ENCODE data around the gene RFXAP. TPM values are rescaled to one million over a fixed set of nuclear protein-coding genes. Genes with fewer than 3 reads are reported as not detected.
"Not testable (repeated sequence)": the region's sequence is repeated elsewhere in the genome, so short reads cannot be mapped to it uniquely, and the experiment has no call there.

RFXAP gene, protein sequence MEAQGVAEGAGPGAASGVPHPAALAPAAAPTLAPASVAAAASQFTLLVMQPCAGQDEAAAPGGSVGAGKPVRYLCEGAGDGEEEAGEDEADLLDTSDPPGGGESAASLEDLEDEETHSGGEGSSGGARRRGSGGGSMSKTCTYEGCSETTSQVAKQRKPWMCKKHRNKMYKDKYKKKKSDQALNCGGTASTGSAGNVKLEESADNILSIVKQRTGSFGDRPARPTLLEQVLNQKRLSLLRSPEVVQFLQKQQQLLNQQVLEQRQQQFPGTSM
- total RNA-seq, result 19.0 and 19.8 TPM in 2 replicates

DNA sequence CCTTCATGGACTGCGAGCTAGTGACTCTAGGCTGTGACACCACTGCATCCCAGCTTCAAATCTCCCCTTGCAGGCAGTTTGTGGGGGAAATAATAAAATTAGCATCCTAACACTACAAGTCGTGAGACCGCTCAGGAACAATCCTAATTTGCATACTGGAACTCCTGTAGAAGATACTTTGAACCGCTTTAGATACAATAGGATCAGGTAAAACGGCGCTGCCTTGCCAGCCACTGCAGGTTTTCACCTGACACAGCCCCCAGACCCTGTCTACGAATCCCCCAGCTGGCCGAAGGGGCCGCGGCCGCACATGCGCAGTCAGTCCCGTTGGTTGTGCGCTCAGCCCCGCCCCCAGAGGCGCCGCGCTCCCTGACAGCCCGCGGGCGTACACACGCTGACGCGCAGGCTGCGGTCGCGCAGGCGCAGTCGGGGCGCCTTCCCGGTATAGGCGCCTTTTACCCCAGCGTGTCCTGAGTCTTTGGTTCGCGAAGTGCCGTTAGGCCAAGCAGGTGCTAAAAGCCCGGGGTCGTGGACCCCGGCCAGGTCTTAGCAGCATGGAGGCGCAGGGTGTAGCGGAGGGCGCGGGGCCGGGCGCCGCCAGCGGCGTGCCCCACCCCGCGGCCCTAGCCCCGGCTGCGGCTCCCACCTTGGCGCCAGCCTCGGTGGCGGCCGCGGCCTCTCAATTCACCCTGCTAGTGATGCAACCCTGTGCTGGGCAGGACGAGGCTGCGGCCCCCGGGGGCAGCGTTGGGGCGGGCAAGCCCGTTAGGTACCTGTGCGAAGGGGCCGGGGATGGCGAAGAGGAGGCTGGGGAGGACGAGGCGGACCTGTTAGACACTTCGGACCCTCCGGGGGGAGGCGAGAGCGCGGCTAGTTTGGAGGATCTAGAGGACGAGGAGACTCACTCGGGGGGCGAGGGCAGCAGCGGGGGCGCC lies at the start of gene RFXAP:
Gene RFXAP, plus strand, starts transcription at position 419 of the 935 bp plus-strand sequence. Its CDS starts 136 bp downstream, at position 555.
- Mint-ChIP-seq H3K9me3 (no peaks in the 10 kb centered on the region), H3K27me3 (ENCODE audit: insufficient read depth) (peaks cover 8% of the 10 kb centered on the region), H3K4me3 (peak within 1 kb of the TSS; percentile 96), H3K27ac (peak within 1 kb of the TSS; percentile 92), H3K4me1 (ENCODE audit: low read depth) (peaks cover 60% of the 10 kb centered on the region), H3K36me3 (ENCODE audit: low read depth) (peaks cover 8% of the 10 kb centered on the region)
- intact Hi-C loops (cut with micrococcal nuclease), result loop anchor here (1.0 to 2.0 kb wide), 5 partner anchors 180 to 1530 kb away; partner anchors contain the start of genes ALG5, SPART, SUPT20H and UFM1
- DNase-seq (ENCODE audit: low spot score), result peak; percentile 89

DNA sequence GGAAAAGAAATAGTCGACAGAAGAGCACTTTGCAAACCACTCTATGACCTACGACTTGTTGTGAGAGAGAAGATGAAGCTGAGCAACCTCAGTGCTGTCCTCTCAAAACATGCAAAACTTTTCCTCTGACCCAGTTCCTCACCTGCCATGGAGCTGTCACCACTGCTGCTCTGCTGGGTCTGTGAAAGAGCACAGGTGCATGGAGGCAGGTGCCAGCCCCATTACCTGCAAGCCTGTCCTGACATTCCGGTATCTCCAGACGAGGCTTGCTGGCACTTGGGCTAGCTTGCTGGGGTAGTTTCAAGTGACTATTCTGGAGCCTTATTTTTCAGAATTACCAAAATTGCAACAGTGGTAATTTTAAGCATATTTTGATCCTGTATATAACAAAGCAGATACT lies 49.5 kb upstream of the RFXAP start:
- peaks cover 3% of the 10 kb centered on the region for H3K27me3 Mint-ChIP-seq (ENCODE audit: insufficient read depth)
- intact Hi-C loops (cut with micrococcal nuclease), result no loop called here

DNA sequence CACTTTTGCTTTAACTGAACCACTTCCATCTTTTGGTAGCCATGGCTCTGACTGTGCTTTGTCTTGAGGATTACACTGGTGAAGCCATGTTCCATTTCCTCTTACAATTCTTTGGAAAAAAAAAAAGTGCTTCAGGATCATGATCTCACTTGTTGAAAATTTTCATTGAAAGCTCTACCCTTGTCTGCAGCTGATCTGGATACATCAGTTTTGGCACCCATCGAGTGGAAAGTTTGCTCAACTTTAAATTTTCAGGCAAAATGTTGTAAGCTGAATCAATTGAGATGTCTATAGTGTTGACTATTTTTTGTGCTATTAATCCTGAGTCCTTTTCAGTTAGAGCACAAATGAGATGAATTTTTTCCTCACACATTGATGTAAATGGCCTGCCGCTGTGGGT lies 48.3 kb upstream of the RFXAP start:
- intact Hi-C loops (cut with micrococcal nuclease), result no loop called here
- Mint-ChIP-seq H3K4me1 (ENCODE audit: low read depth) (no peaks in the 10 kb centered on the region), H3K27ac (no peak overlapping the region), H3K9me3 (peaks cover 7% of the 10 kb centered on the region), H3K27me3 (ENCODE audit: insufficient read depth) (peaks cover 2% of the 10 kb centered on the region), H3K36me3 (ENCODE audit: low read depth) (no peaks in the 10 kb centered on the region), H3K4me3 (no peak overlapping the region)
- DNase-seq (ENCODE audit: low spot score), result no peak

More for the DNA sequence above, 49.5 kb upstream of the RFXAP start:
- H3K4me1 Mint-ChIP-seq (ENCODE audit: low read depth), result no peaks in the 10 kb centered on the region
- H3K36me3 Mint-ChIP-seq (ENCODE audit: low read depth), result no peaks in the 10 kb centered on the region
- peaks cover 7% of the 10 kb centered on the region for H3K9me3 Mint-ChIP-seq
- H3K4me3 Mint-ChIP-seq, result no peak overlapping the region
- no peak for DNase-seq (ENCODE audit: low spot score)
- no peak overlapping the region for H3K27ac Mint-ChIP-seq

DNA sequence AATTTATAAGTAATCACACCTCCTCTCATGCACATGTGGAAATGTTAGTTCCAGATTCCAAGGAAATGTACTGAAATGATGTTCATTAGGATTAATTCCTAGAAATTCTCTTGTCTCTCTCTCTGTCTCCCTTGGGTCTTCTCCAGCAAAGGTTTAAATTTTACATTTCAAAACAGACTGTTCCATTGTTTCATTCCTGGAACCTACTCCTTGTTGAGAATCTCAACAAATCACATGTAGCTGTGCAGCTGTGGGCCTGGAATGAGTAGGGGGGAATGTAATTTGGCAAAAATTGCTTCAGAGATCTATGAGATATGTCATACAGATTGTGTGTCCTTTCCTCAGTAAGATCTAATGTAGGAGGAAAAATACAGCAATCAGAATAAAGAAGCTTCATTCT lies 46.2 kb upstream of the RFXAP start:
- H3K4me1 Mint-ChIP-seq (ENCODE audit: low read depth), result no peaks in the 10 kb centered on the region
- no peak overlapping the region for H3K4me3 Mint-ChIP-seq
- peaks cover 2% of the 10 kb centered on the region for H3K27me3 Mint-ChIP-seq (ENCODE audit: insufficient read depth)
- H3K9me3 Mint-ChIP-seq, result no peaks in the 10 kb centered on the region
- H3K36me3 Mint-ChIP-seq (ENCODE audit: low read depth), result no peaks in the 10 kb centered on the region
- H3K27ac Mint-ChIP-seq, result no peak overlapping the region
- intact Hi-C loops (cut with micrococcal nuclease), result no loop called here
- DNase-seq (ENCODE audit: low spot score), result no peak

DNA sequence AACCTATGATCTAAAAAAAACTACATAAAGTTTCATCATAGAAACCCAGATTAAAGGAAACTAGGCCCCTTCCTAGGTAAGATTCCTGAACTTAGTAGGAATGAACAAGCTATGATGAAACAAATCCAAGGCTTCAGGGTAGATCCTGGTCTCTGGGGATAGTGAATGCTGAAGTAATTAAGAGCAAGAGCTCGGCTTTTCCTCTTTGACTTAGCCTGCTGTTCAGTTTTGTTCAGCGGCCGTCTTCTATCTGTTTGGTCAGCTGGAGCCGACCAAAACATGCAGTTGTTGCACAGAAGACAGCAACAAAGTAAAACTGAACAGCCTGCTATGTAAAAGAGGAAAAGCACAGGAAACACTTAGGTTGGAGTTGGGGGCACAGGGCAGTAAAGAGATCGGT lies 44.1 kb upstream of the RFXAP start:
- Mint-ChIP-seq H3K27me3 (ENCODE audit: insufficient read depth) (peaks cover 3% of the 10 kb centered on the region), H3K36me3 (ENCODE audit: low read depth) (no peaks in the 10 kb centered on the region), H3K4me3 (no peak overlapping the region), H3K4me1 (ENCODE audit: low read depth) (no peaks in the 10 kb centered on the region), H3K27ac (no peak overlapping the region), H3K9me3 (no peaks in the 10 kb centered on the region)
- no peak for DNase-seq (ENCODE audit: low spot score)
- intact Hi-C loops (cut with micrococcal nuclease), result no loop called here

DNA sequence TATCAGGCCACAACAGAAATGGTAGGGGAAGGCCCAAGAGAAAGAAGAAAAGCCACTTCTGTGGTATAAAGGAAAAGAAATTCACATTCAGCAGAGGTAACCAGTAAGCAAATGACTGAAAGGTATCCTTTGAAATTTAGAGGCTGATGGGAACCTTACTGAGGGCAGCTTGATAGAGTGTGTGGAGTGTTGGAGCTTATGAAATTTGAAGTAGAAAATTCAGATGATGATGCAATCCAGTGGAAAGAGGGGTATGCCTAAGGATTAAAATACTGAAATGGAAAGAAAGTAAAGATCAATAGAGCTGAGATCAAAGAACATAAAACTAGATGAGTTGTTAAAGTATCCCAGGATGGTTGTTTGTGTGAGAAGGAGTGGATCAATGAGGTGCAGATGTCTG lies 42.8 kb upstream of the RFXAP start:
- Mint-ChIP-seq H3K4me1 (ENCODE audit: low read depth) (no peaks in the 10 kb centered on the region), H3K9me3 (no peaks in the 10 kb centered on the region), H3K4me3 (no peak overlapping the region), H3K27ac (no peak overlapping the region), H3K36me3 (ENCODE audit: low read depth) (no peaks in the 10 kb centered on the region), H3K27me3 (ENCODE audit: insufficient read depth) (peaks cover 3% of the 10 kb centered on the region)
- no peak for DNase-seq (ENCODE audit: low spot score)
- intact Hi-C loops (cut with micrococcal nuclease), result no loop called here

DNA sequence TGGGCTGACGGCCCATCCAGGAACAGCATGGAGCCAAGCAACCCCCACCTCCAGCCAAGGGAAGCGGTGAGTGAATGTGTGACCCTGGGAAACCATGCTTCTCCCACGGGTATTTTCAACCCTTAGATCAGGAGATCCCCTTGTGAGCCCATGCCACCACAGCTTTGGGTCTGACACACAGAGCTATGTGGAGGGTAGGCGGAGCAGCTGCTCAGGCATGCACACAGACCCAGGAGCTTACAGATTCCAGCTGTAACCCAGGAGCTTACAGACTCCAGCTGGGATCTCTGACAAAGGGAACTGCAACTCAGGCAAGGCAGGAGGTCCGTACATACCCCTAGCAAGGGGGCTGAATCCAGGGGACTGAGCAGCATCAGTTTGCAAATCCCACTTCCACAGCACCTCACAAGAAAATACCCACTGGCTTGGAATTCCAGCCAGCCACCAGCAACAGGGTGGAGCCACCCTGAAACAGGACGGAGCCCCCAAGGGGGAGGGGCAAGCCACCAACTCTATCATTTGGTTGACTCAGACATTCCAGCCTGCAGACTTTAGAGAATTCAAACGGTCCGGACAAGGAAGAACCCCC lies 40.8 kb upstream of the RFXAP start:
- Mint-ChIP-seq H3K27me3 (ENCODE audit: insufficient read depth) (peaks cover 3% of the 10 kb centered on the region), H3K4me3 (no peak overlapping the region), H3K4me1 (ENCODE audit: low read depth) (no peaks in the 10 kb centered on the region), H3K9me3 (no peaks in the 10 kb centered on the region), H3K36me3 (ENCODE audit: low read depth) (no peaks in the 10 kb centered on the region), H3K27ac (no peak overlapping the region)
- intact Hi-C loops (cut with micrococcal nuclease), result no loop called here
- DNase-seq (ENCODE audit: low spot score), result no peak

DNA sequence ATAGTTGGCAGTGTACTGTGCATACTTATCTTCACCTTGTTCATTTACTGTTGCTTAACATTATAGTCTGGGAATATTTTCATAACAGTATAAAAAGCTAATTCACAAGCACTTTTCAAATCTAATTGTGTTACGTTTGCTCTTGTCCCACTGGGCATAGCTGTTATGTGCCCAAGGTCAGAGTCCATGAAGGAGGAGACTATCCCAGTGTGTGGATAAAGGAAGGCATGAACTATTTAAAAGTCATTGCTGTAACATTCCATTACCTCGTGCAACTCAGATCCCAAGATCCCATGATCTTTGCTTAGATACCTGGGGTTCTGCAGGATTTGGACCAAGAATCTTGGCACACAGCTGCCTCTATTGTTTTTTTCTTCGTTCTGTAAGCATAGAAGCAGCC lies 35.1 kb upstream of the RFXAP start:
- no peak overlapping the region for H3K27ac Mint-ChIP-seq
- intact Hi-C loops (cut with micrococcal nuclease), result no loop called here
- no peaks in the 10 kb centered on the region for H3K4me1 Mint-ChIP-seq (ENCODE audit: low read depth)
- no peak overlapping the region for H3K4me3 Mint-ChIP-seq
- no peaks in the 10 kb centered on the region for H3K9me3 Mint-ChIP-seq
- H3K36me3 Mint-ChIP-seq (ENCODE audit: low read depth), result no peaks in the 10 kb centered on the region
- DNase-seq (ENCODE audit: low spot score), result no peak
- H3K27me3 Mint-ChIP-seq (ENCODE audit: insufficient read depth), result peaks cover 10% of the 10 kb centered on the region

DNA sequence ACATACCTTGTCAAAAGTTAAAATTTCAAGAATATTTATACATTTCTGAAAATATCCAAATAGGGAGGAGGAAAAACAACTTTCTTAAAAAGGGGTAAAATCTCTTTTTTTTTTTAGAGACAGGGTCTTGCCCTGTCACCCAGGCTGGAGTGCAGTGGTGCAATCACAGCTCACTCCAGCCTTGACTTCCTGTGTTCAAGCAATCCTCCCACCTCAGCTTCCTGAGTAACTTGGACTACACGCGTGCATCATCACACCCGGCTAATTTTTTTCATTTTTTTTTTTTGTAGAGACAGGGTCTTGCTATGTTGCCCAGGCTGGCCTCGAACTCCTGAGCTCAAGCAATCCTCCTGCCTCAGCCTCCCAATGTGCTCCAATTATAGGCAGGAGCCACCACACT lies 32.8 kb upstream of the RFXAP start:
- H3K4me1 Mint-ChIP-seq (ENCODE audit: low read depth); H3K36me3 Mint-ChIP-seq (ENCODE audit: low read depth); H3K27me3 Mint-ChIP-seq (ENCODE audit: insufficient read depth); H3K9me3 Mint-ChIP-seq; H3K4me3 Mint-ChIP-seq; DNase-seq (ENCODE audit: low spot score); H3K27ac Mint-ChIP-seq; intact Hi-C loops (cut with micrococcal nuclease): not testable (repeated sequence)

DNA sequence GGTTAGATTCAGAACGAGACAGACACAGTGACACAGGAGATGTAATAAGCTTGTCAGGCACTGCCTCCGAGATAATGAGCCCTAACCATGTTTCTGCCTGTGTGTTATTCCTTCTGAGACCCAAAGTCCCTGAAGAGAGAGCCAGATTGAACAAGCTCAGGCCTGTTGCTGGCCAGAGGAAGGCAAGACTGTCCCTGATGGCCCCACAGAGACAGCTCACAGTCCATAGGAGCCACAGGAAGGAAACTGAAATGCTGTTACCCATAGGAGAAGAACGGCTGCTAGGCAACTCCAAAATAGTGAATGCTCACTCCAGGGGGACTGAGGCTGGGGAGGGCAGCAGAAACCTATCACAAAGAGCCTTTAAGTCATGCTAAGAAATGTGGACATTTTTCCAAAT lies 31.8 kb upstream of the RFXAP start:
- H3K27me3 Mint-ChIP-seq (ENCODE audit: insufficient read depth), result peaks cover 9% of the 10 kb centered on the region
- no peak for DNase-seq (ENCODE audit: low spot score)
- H3K27ac Mint-ChIP-seq, result no peak overlapping the region
- H3K4me1 Mint-ChIP-seq (ENCODE audit: low read depth), result no peaks in the 10 kb centered on the region
- no peaks in the 10 kb centered on the region for H3K9me3 Mint-ChIP-seq
- no peaks in the 10 kb centered on the region for H3K36me3 Mint-ChIP-seq (ENCODE audit: low read depth)
- no peak overlapping the region for H3K4me3 Mint-ChIP-seq
- intact Hi-C loops (cut with micrococcal nuclease), result no loop called here

DNA sequence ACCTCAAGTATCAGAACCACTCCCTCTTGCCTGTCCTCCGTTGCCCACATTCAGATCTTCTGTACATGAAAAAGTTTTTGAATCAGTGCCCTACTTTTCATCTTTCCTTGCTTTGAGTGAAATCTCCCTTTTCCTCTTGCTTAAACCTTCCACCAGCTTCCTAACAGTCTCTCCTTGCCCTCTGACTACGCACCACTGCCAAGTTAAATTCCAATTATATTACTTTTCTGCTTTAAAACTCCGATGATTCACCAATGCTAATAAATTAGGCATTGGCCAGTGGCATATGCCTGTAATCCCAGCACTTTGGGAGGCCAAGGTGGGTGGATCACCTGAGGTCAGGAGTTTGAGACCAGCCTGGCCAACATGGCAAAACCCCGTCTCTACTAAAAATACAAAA lies 30.7 kb upstream of the RFXAP start:
- DNase-seq (ENCODE audit: low spot score), result no peak
- Mint-ChIP-seq H3K9me3 (no peaks in the 10 kb centered on the region), H3K4me3 (no peak overlapping the region), H3K27ac (no peak overlapping the region), H3K27me3 (ENCODE audit: insufficient read depth) (peaks cover 10% of the 10 kb centered on the region), H3K4me1 (ENCODE audit: low read depth) (no peaks in the 10 kb centered on the region), H3K36me3 (ENCODE audit: low read depth) (no peaks in the 10 kb centered on the region)
- intact Hi-C loops (cut with micrococcal nuclease), result no loop called here

DNA sequence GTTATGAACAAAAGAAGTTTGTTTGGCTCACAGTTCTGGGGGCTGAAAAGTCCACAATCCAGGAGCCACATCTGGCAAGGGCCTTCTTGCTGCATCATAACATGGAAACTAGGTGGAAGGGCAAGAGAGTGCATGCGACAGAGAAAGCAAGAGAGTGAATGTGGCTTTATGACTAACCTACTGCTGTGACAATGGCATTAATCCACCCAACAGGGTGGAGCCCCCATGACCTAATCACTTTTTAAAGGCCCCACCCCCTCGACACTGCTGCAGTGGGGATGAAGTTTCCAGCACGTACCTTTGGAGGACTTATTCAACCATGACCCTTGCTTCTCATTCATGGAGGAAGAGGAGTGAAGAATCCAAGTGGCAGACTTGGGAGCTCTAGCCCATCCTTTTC lies 30.0 kb upstream of the RFXAP start:
- no peaks in the 10 kb centered on the region for H3K9me3 Mint-ChIP-seq
- DNase-seq (ENCODE audit: low spot score), result no peak
- peaks cover 10% of the 10 kb centered on the region for H3K27me3 Mint-ChIP-seq (ENCODE audit: insufficient read depth)
- H3K27ac Mint-ChIP-seq, result no peak overlapping the region
- H3K36me3 Mint-ChIP-seq (ENCODE audit: low read depth), result no peaks in the 10 kb centered on the region
- intact Hi-C loops (cut with micrococcal nuclease), result no loop called here
- no peaks in the 10 kb centered on the region for H3K4me1 Mint-ChIP-seq (ENCODE audit: low read depth)
- H3K4me3 Mint-ChIP-seq, result no peak overlapping the region

DNA sequence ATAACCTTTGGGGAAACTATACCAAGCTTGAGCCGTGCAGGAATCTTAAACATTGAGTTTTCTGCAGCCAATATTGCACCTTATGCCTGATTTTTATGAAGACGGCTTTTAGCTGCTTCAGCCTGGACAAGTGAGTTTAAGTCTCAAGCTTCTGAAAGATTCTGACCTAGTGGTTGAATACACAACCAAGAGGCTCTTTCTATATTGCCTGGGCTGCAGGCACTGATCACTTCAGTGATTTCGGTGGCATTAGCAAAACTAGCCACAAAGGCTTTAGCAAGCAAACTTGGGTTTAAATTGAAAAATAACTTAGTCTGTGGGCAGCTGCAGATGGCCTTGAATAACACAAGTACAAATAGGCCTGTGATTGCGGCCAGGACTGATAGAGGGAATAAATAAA lies 29.3 kb upstream of the RFXAP start:
- H3K36me3 Mint-ChIP-seq (ENCODE audit: low read depth), result no peaks in the 10 kb centered on the region
- no peak for DNase-seq (ENCODE audit: low spot score)
- no peak overlapping the region for H3K4me3 Mint-ChIP-seq
- H3K4me1 Mint-ChIP-seq (ENCODE audit: low read depth), result no peaks in the 10 kb centered on the region
- intact Hi-C loops (cut with micrococcal nuclease), result no loop called here
- peaks cover 13% of the 10 kb centered on the region for H3K27me3 Mint-ChIP-seq (ENCODE audit: insufficient read depth)
- no peak overlapping the region for H3K27ac Mint-ChIP-seq
- no peaks in the 10 kb centered on the region for H3K9me3 Mint-ChIP-seq
